Sigmoid colon (tissue), 4 donors: ENCODE measurements around the gene LRP6.

Experiments used
- EP300 ChIP-seq, 4 donors: sonication (generic); formaldehyde crosslinking; IDR thresholded peaks; one replicate each; pipeline ENCODE4 v1.6.1; 2017; ENCODE audit warnings: antibody characterized with exemption in 4 of 4
- POLR2A ChIP-seq, 2 donors: fragments of 450-650 bp; IDR thresholded peaks; one replicate each; pipeline ENCODE4 v1.6.1; 2016; ENCODE audit warnings: antibody characterized with exemption in 2 of 2, mild to moderate bottlenecking in 2 of 2, moderate library complexity in 2 of 2
- TF ChIP-seq, protein P1 (sequence below), 4 experiments: fragments of 450-650 bp in 3 of 4; fragments of 200-600 bp in 1 of 4; IDR thresholded peaks; one replicate each; pipeline ENCODE4 v1.5.1; 2016 to 2019; ENCODE audit warnings: antibody characterized with exemption in 4 of 4, mild to moderate bottlenecking in 3 of 4, moderate library complexity in 2 of 4

DNA sequence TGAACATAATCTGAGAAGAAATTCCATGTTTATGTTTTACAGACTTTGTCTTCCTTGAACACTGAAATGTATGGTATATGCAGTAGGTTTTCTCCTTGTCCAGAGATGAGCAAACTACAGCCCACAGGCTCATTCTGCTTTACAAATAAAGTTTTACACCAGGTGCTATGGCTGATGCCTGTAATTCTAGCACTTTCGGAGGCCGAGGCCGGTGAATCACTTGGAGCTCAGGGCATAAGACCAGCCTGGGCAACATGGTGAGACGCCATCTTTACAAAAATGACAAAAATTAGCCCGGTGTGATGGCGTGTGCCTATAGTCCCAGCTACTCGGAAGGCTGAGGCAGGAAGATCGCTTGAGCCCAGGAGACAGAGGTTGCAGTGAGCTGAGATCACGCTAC, 64.7 kb downstream of the LRP6 start:
- TF ChIP-seq, protein P1, sequence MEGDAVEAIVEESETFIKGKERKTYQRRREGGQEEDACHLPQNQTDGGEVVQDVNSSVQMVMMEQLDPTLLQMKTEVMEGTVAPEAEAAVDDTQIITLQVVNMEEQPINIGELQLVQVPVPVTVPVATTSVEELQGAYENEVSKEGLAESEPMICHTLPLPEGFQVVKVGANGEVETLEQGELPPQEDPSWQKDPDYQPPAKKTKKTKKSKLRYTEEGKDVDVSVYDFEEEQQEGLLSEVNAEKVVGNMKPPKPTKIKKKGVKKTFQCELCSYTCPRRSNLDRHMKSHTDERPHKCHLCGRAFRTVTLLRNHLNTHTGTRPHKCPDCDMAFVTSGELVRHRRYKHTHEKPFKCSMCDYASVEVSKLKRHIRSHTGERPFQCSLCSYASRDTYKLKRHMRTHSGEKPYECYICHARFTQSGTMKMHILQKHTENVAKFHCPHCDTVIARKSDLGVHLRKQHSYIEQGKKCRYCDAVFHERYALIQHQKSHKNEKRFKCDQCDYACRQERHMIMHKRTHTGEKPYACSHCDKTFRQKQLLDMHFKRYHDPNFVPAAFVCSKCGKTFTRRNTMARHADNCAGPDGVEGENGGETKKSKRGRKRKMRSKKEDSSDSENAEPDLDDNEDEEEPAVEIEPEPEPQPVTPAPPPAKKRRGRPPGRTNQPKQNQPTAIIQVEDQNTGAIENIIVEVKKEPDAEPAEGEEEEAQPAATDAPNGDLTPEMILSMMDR (IDR thresholded peaks at IDR 0.05) = no peak
- TF ChIP-seq POLR2A (IDR thresholded peaks at IDR 0.05) (no peak), EP300 (IDR thresholded peaks at IDR 0.05) (no peak)
